ENCODE results near the gene AGBL2. TPM values are rescaled to one million over a fixed set of nuclear protein-coding genes. Genes with fewer than 3 reads are reported as not detected.

AGBL2 gene
- total and polyA plus RNA-seq, 2 donors from 2014 or later = 2.1 to 5.6 TPM

GRCh38 chr11:47631473-47631872 lies 83.7 kb downstream of the AGBL2 start:
- Histone ChIP-seq H3K27ac (ENCODE audit: low read depth in 2 of 2, low read length in 2 of 2) (no peak overlapping the region), H3K36me3 (ENCODE audit: control insufficient read depth in 2 of 3, insufficient read depth in 3 of 3, low read length in 3 of 3) (peaks cover 11 to 35% (median 31%) of the 10 kb centered on the region in 3 donors), H3K9me3 (ENCODE audit: control insufficient read depth in 2 of 3, insufficient read depth in 1 of 3, low read length in 3 of 3) (no peaks in the 10 kb centered on the region), H3K9ac (ENCODE audit: low read length in 3 of 3) (no peak overlapping the region), H3K27me3 (ENCODE audit: control insufficient read depth, insufficient read depth, low read length) (no peaks in the 10 kb centered on the region), H3K4me3 (ENCODE audit: low read length in 3 of 3) (no peak overlapping the region), H3K4me1 (ENCODE audit: control insufficient read depth in 2 of 3, insufficient read depth in 2 of 3, low read depth in 1 of 3, low read length in 3 of 3) (no peaks in the 10 kb centered on the region)
- no peak for TF ChIP-seq CTCF (IDR thresholded peaks at IDR 0.05; ENCODE audit: borderline replicate concordance, extremely low read depth, insufficient read depth)
- DNase-seq (no peak), FAIRE-seq (no peak)
- intact Hi-C loops (cut with DNase I) = no loop called here

- no peak for FAIRE-seq
- no peaks in the 10 kb centered on the region for H3K4me1 ChIP-seq (ENCODE audit: control insufficient read depth in 2 of 3, insufficient read depth in 2 of 3, low read depth in 1 of 3, low read length in 3 of 3)
- H3K36me3 ChIP-seq (ENCODE audit: control insufficient read depth in 2 of 3, insufficient read depth in 3 of 3, low read length in 3 of 3) = peaks cover 5 to 39% (median 26%) of the 10 kb centered on the region in 3 donors
These were observed 87.1 kb downstream of the AGBL2 start for GRCh38 chr11:47628026-47628425.

GRCh38 chr11:47626234-47626633 lies 88.9 kb downstream of the AGBL2 start:
- FAIRE-seq (no peak), DNase-seq (no peak)
- Histone ChIP-seq H3K9me3 (ENCODE audit: control insufficient read depth in 2 of 3, insufficient read depth in 1 of 3, low read length in 3 of 3) (no peaks in the 10 kb centered on the region), H3K27me3 (ENCODE audit: control insufficient read depth, insufficient read depth, low read length) (no peaks in the 10 kb centered on the region), H3K36me3 (ENCODE audit: control insufficient read depth in 2 of 3, insufficient read depth in 3 of 3, low read length in 3 of 3) (peaks cover 7 to 49% (median 31%) of the 10 kb centered on the region in 3 donors), H3K9ac (ENCODE audit: low read length in 3 of 3) (no peak overlapping the region), H3K4me1 (ENCODE audit: control insufficient read depth in 2 of 3, insufficient read depth in 2 of 3, low read depth in 1 of 3, low read length in 3 of 3) (no peaks in the 10 kb centered on the region), H3K4me3 (ENCODE audit: low read length in 3 of 3) (no peak overlapping the region), H3K27ac (ENCODE audit: low read depth in 2 of 2, low read length in 2 of 2) (no peak overlapping the region)
- intact Hi-C loops (cut with DNase I) = no loop called here
- no peak for TF ChIP-seq CTCF (IDR thresholded peaks at IDR 0.05; ENCODE audit: borderline replicate concordance, extremely low read depth, insufficient read depth)

More at GRCh38 chr11:47628026-47628425, 87.1 kb downstream of the AGBL2 start:
- H3K9me3 ChIP-seq (ENCODE audit: control insufficient read depth in 2 of 3, insufficient read depth in 1 of 3, low read length in 3 of 3) = no peaks in the 10 kb centered on the region
- H3K27ac ChIP-seq (ENCODE audit: low read depth in 2 of 2, low read length in 2 of 2) = no peak overlapping the region
- no peak for TF ChIP-seq CTCF (IDR thresholded peaks at IDR 0.05; ENCODE audit: borderline replicate concordance, extremely low read depth, insufficient read depth)
- no peaks in the 10 kb centered on the region for H3K27me3 ChIP-seq (ENCODE audit: control insufficient read depth, insufficient read depth, low read length)
- no peak overlapping the region for H3K4me3 ChIP-seq (ENCODE audit: low read length in 3 of 3)
- no peak for DNase-seq
- no peak overlapping the region for H3K9ac ChIP-seq (ENCODE audit: low read length in 3 of 3)
- intact Hi-C loops (cut with DNase I) = no loop called here

- Histone ChIP-seq H3K36me3 (ENCODE audit: control insufficient read depth in 2 of 3, insufficient read depth in 3 of 3, low read length in 3 of 3) (peaks cover 4 to 37% (median 20%) of the 10 kb centered on the region in 3 donors), H3K4me1 (ENCODE audit: control insufficient read depth in 2 of 3, insufficient read depth in 2 of 3, low read depth in 1 of 3, low read length in 3 of 3) (no peaks in the 10 kb centered on the region), H3K9ac (ENCODE audit: low read length in 3 of 3) (no peak overlapping the region), H3K27ac (ENCODE audit: low read depth in 2 of 2, low read length in 2 of 2) (no peak overlapping the region), H3K27me3 (ENCODE audit: control insufficient read depth, insufficient read depth, low read length) (no peaks in the 10 kb centered on the region), H3K9me3 (ENCODE audit: control insufficient read depth in 2 of 3, insufficient read depth in 1 of 3, low read length in 3 of 3) (no peaks in the 10 kb centered on the region), H3K4me3 (ENCODE audit: low read length in 3 of 3) (no peak overlapping the region)
- intact Hi-C loops (cut with DNase I) = no loop called here
- TF ChIP-seq CTCF (IDR thresholded peaks at IDR 0.05; ENCODE audit: borderline replicate concordance, extremely low read depth, insufficient read depth) = no peak
- DNase-seq = no peak
- no peak for FAIRE-seq
These were observed 94.3 kb downstream of the AGBL2 start for GRCh38 chr11:47620836-47621378.
